Right ventricle myocardium superior (tissue), 1 donor: ENCODE data around the gene ACHE. TPM values are rescaled to one million over a fixed set of nuclear protein-coding genes. Genes with fewer than 3 reads are reported as not detected.
"Not testable (repeated sequence)": the region's sequence is repeated elsewhere in the genome, so short reads cannot be mapped to it uniquely, and the experiment has no call there.

ENCODE experiments used
- ATAC-seq: fragments of 200-7000 bp; cut with Tn5 transposase; one replicate; pipeline ENCODE4 v1.9.1; 2020; ENCODE audit warnings: mild to moderate bottlenecking; ENCODE audit not compliant: poor library complexity
- DNase-seq: peaks from one replicate; pipeline ENCODE4 v3.0.0-alpha.2; 2020
- intact Hi-C: fragments of 100-400 bp; cut with DNase I; formaldehyde crosslinking; loops from one replicate; pipeline ENCODE4 v1.11.2; 2022
- total RNA-seq: library from RNA; stranded (reverse); fragmentation: NEBNext Ultra II Directional; extraction: Animal tissue kit (Norgen Biotek cat#: 25700); gene quantifications from one replicate; pipeline ENCODE4 v1.2.1, GENCODE V29; 2021
- donor health status: DM: no; HTN: yes; CAD: no; lungs with severe emphysema.

ACHE gene
- total RNA-seq, 1 donor from 2014 or later: 0.65 TPM

DNA sequence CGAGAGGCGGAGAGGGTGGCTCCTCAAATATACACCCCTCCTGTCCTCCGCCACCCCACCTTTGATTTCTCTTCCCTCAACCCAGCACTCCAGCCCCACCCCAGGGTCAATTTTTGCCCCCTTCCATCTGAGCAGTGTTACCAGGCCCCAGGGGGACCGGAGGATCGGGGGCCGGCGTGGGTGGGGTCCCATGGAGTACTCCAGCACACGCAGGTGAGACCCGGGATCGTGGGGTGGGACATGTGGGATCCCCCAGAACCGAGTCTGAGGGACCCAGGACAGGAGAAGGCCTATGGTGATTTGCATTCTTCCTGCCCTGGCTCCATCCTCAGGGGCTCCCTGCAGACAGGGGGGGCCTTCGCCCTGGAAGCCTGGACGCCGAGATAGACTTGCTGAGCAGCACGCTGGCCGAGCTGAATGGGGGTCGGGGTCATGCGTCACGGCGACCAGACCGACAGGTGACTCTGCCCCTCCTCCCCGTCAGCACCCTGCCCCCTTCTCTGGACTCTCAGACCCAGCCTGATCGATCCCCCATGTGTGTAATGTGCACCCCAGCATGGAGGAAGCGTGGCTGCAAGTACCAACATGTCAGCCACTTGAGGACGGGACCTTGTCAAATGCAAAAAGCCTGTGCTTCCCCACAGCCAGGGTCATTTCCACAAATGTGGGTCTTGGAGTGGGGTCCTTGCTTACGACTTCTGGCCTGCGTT lies 27.8 kb downstream of the ACHE start:
- DNase-seq: no peak

DNA sequence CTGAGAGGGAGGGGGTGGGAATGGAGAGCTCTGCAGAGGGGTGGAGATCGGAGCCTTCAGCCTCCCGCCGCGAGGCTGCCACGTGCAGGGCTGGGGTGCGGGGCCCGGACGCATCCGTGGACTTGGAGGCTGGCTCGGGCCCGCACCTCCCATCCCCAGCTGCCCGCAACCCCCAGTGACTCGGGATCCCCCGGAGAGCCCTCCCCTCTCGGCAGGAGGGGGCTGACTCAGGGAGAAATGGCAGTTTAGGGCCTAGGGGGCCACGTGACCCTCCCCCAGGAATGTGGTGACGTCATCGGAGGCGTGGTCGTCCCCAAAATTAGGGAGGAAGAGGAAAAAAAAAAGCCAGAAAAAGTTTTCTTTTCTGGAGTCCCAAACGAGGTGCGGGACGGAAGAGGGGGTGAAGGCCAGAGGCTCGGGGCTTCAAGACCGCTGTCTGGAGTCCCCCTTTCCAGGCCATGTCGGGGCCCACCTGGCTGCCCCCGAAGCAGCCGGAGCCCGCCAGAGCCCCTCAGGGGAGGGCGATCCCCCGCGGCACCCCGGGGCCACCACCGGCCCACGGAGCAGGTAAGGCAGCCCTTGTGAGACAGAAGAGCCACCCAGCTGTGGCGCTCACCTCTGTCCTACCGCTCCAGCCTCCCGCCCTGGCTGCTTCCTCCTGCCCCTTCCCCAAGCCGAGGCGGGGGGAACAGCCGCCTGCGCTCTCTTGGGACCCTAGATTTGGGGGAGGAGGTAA lies 28.5 kb downstream of the ACHE start, which contains the start of gene TRIP6:
Gene TRIP6, plus strand, starts transcription at position 348 of the 736 bp plus-strand sequence. Its CDS starts 111 bp downstream, at position 459.
- DNase-seq (peak; percentile 92), ATAC-seq (peak; percentile 77)
- intact Hi-C loops: no loop called here

More for the DNA sequence above, 27.8 kb downstream of the ACHE start:
- ATAC-seq: peak; percentile 3
- intact Hi-C loops: no loop called here

DNA sequence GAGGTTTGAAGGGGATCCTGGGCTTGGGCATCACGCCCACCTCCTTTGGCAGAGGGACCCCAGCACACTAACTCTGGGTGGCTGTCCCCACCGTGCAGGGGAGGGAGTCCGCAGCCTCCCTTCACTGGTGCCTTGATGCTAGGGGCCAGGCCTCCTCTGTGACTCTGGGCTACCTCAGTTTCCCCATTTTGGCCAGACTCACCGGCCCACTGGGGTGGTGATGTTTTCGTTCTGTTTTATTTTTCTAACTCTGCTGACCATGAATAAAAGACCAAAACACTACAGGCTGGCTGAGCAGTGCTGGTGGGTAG lies 29.0 kb downstream of the ACHE start:
- ATAC-seq (no peak), DNase-seq (no peak)
- intact Hi-C loops: no loop called here

DNA sequence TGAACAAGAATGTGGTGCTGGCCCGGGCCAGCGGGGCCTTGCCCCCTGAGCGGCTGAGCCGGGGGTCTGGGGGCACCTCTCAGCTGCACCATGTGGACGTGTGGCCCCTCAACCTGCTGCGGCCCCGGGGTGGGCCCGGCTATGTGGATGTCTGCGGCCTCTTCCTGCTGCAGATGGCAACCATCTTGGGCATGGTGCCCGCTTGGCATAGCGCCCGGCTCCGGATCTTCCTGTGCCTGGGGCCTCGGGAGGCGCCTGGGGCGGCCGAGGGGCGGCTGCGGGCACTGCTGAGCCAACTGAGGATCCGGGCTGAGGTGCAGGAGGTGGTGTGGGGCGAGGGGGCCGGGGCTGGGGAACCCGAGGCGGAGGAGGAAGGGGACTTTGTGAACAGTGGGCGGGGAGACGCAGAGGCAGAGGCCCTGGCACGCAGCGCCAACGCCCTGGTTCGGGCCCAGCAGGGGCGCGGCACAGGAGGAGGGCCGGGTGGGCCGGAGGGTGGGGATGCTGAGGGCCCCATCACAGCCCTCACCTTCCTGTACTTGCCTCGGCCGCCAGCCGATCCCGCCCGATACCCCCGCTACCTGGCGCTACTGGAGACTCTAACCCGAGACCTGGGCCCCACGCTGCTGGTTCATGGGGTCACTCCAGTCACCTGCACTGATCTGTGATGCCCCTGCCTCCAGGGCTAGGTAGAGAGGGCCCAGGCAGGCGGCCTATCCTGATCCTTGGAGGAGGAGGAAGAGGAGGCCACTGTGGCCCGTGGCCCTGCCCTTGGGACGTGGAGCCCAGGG lies 29.6 kb downstream of the ACHE start:
- intact Hi-C loops: no loop called here
- DNase-seq (peak; percentile 90), ATAC-seq (peak; percentile 53)

DNA sequence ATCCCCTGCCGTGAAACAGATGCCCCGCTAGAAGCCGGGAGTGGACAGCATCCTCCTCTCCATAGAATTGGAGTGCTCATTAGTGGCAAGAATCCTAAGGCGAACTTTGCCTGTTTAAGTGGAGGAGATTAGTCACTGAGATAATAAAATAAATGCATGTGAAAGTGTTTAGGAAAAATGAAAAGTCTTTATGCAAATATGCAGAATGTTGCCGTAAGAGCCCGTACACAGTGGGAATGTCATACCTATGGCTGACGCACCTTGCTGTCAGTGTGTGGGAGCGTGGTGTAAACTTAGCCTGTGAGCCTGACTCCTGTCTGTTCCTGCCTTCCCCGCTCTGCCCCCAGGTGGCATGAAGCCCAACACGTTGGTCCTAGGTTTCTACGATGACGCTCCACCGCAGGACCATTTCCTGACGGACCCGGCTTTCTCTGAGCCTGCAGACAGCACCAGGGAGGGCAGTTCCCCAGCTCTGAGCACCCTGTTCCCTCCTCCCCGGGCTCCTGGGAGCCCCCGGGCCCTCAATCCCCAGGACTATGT lies 30.2 kb downstream of the ACHE start:
- DNase-seq (no peak), ATAC-seq (no peak)
- intact Hi-C loops: no loop called here

DNA sequence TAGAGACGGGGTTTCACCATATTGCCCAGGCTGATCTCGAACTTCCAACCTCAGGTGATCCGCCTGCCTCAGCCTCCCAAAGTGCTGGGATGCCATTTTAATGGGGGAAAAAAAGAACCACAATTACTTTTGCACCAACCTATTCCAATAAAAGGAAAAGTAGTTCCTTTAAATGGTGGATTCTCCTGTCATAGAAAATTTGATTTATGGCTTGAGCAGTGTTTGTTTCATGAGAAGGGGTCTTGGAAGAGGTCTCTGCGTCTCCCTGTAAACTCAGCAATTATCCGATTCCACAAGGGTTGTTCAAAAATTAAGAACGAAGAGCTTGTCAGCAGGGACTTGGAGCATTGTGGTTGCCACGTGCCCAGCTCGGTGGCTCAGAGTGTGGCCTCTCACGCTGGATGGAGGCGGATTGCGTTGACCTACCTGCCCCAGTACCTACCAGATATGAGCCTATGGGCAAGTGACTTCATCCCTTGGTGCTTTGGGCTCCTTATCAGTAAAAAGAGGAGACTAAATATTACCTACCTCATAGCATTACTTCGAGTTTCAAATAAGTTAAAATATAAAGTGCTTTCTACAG lies 31.3 kb downstream of the ACHE start:
- intact Hi-C loops: no loop called here
- DNase-seq: no peak
- ATAC-seq: no peak

DNA sequence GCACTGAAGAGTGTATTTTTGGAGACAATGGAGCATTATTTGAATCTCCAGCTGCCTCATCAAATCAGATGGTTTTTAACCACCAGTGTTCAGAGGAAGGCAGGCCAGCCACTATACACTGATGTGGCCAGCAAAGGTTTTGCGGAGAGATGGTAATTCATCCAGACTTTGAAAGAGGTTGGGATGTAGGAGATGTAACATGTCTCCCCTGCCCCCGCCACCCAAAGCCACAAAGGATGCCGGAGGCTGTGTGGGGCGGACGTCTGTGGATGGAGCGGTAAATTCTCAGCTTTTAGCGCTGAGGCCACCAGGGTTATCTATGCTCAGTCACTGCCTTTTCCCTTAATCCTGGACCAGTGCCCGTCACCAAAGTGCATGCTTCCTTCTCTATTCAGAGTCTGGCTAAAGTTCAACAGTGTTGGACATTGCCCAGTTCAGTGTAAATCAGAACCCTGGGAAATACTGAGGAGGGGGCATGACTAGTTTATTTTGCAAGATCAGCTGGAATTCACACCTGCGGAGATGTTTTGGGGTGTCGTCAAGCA lies 32.2 kb downstream of the ACHE start:
- DNase-seq (no peak), ATAC-seq (no peak)

DNA sequence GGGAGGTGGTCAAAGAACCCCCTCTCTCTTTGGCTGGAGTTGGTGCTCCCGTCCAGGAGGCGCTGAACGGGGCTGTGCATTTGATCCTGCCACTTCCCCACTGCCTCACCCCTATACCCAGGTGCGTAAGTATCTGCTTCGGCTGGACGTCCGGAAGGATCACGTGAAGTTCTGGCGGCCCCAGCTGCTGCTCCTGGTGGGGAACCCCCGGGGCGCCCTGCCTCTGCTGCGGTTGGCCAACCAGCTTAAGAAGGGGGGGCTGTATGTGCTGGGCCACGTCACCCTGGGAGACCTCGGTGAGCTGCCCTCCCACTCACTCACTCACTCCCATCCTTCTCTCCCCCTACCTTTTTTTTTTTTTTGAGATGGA lies 34.1 kb downstream of the ACHE start:
- DNase-seq: no peak

More for the DNA sequence above, 32.2 kb downstream of the ACHE start:
- intact Hi-C loops: no loop called here

DNA sequence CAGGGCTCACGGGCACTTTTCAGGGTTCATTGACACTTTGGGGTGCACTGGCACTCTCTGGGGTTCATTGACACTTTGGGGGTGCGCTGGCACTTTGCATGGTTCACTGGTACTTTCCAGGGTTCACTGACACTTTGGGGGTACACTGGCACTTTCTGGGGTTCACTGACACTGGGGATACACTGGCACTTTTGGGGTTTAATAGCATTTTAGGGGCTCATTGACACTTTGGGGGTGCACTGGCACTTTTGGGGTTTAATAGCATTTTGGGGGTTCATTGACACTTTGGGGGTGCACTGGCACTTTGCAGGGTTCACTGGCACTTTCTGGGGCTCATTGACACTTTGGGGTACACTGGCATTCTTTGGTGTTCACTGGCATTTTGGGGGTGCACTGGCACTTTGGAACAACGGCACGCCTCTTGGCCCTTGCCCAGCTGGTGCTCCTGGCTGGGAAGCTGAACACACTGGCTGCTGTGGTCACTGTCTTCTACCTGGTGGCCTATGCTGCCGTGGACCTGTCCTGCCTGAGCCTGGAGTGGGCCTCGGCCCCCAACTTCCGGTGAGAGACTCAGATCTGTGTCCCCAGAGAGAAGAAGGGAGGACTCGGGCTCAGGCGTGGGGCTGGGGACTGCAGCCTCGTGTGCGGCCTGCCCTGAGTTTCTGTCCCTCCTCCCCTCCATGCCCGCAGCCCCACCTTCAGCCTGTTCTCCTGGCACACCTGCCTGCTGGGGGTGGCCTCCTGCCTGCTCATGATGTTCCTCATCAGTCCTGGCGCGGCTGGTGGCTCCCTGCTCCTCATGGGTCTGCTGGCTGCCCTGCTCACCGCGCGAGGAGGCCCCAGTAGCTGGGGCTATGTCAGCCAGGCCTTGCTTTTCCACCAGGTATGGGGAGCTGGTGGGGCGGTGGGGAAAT lies 34.7 kb downstream of the ACHE start:
- no peak for DNase-seq
- no peak for ATAC-seq
- intact Hi-C loops: no loop called here

More for the DNA sequence above, 34.1 kb downstream of the ACHE start:
- intact Hi-C loops: no loop called here
- ATAC-seq: no peak

DNA sequence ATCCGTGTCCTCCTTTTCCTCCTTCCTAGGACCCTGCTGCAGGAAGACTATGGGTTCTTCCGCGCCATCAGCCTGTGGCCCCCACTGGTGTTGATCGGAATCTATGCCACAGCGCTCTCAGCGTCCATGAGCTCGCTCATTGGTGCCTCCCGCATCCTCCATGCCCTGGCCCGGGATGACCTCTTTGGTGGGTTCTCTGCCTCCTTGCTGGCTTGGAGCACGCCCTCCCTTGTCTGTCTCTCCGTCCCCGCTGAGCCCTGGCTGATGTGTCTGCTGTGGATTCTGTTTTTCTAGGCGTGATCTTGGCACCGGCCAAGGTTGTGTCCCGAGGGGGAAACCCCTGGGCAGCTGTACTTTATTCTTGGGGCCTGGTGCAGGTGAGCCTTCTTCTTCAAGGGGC lies 35.8 kb downstream of the ACHE start:
- DNase-seq: no peak
- intact Hi-C loops: no loop called here
- no peak for ATAC-seq

DNA sequence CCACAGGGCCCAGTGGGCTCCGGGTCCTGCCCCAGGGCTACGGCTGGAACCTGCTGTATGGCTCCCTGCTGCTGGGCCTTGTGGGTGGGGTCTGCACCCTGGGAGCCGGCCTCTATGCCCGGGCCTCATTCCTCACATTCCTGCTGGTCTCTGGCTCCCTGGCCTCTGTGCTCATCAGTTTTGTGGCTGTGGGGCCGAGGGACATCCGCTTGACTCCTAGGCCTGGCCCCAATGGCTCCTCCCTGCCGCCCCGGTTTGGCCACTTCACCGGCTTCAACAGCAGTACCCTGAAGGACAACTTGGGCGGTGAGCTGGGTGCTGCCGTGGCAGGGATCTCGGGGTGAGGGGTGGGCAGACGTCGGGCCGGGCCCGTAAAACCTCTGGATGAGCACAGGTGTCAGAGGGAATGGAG lies 38.8 kb downstream of the ACHE start:
- DNase-seq: no peak
- ATAC-seq: no peak
- intact Hi-C loops: no loop called here

DNA sequence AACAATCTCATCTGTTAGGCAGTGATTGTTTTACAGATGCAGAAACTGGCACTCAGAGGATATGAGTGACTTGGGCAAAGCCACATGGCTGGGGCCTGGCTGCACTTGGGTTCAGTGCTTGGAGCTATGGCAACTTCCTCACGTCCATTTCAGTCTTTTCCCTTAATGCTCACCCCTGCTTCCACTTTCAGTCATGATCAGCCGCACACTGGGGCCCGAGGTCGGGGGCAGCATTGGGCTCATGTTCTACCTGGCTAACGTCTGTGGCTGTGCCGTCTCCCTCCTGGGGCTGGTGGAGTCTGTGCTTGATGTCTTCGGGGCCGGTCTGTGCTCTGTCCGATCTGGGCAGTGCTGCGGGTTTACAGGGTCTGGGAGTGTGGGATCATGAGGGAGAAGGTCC lies 40.2 kb downstream of the ACHE start:
- ATAC-seq (no peak), DNase-seq (no peak)
- intact Hi-C loops: no loop called here

DNA sequence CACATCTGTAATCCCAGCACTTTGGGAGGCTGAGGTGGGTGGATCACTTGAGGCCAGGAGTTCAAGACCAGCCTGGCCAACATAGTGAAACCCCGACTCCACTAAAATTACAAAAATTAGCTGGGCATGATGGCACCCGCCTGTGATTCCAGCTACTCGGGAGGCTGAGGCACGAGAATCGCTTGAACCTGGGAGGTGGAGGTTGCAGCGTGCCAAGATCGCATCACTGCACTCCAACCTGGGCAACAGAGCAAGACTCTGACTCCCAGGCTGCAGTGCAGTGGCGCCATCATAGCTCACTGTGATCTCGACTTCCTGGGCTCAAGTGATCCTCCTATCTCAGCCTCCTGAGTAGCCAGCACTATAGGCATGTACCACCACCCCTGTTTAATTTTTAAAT lies 40.8 kb downstream of the ACHE start:
- DNase-seq, ATAC-seq, intact Hi-C loops: not testable (repeated sequence)

DNA sequence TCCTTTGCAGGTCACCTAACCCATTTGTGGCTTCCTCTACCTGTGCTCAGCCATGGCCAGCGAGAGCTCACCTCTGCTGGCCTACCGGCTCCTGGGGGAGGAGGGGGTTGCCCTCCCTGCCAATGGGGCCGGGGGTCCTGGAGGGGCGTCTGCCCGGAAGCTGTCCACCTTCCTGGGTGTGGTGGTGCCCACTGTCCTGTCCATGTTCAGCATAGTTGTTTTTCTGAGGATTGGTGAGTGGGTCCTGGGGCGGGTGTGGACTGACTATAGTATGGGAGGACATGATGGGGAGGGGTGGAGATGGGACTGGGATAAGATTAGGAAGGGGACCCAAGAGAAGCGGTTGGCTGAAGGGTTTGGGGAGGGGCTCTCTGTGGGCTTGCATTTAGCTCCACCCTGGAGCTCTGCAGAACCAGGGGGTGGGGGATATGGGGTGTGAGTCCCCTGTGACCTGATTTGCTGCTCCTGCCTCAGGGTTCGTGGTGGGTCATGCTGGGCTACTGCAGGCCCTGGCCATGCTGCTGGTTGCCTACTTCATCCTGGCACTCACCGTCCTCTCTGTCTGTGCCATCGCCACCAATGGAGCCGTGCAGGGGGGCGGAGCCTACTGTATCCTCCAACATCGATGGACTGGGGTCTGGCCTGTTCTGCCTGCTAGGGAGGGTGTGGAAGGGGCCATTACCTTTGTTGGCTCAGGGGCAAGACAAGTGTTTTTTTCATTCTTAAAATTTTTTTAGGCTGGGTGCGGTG lies 41.4 kb downstream of the ACHE start:
- no peak for ATAC-seq
- intact Hi-C loops: no loop called here
- no peak for DNase-seq

DNA sequence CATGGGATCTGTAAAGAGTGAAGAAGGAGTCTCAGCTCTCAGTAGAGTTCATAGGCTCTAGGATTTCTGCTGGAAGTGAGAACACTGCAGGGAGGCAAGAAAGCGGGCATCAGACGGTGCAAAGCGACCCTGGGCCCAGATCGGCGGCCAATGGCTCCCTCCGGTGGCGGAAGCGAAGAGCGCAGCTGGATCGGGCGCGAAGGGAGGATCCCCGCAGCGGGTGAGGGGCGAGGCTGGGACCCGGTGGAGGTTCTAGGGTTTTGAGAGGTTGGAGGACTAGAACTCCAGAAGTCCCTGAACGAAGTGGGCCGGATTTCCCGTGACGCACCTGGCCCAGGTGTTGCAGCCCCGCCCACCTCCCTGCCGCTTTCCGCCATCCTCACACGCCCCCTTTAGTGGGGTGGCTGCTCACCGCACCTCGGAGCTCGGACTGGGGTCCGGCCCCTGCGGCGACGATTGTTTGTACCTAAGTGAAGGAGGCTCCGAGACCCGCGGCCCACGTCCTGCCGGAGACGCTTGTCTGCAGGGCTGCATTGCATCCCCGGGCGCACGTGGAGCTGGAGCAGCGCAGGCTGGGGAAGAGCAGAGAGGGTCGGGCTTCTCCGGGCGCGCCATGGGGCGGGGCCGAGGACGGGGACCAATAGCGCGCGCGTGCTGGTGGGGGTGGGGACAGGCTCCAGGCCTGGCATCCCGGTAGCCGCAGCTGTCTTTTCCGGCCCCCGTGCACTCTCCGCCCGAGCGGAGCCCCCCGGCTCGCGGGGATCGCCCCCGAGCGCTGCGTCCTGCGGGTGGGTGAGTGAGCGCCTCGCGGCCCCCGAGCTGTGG lies 43.4 kb downstream of the ACHE start, which contains the start of gene SLC12A9:
Gene SLC12A9, plus strand, starts transcription at position 666 of the 825 bp plus-strand sequence. CDS start 1,485 bp downstream, outside the sequence.
- ATAC-seq (peak; percentile 99), DNase-seq (peak; percentile 95)
- intact Hi-C loops: loop anchor here (2.0 kb wide), 1 partner anchor 53 kb away; no protein-coding TSS in a partner anchor

DNA sequence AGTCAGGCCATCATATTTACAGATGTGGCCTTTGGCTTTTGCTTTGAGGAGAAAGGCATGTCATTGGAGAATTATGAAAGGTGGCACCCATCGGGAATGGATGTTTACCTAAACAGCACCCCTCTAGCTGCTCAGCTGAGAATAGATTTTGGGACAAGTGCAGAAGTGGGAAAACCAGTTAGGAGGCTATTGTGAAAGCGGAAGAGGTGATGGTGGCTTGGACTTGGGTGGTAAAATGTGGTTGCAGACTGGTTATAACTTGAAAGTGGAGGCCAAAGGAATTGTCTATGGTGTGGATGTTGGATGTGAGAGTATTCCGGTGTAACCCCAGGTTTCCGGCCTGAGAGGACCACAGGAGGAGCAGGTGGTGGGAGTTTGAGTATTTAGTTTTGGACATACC lies 48.3 kb downstream of the ACHE start:
- ATAC-seq: no peak
- intact Hi-C loops: no loop called here
- DNase-seq: no peak
